Measurements from ENCODE around the gene JADE2. TPM values are rescaled to one million over a fixed set of nuclear protein-coding genes. Genes with fewer than 3 reads are reported as not detected.
A peak's percentile ranks its signal among the peaks of the same experiment; 100 is the strongest.
"Not testable (repeated sequence)": the region's sequence is repeated elsewhere in the genome, so short reads cannot be mapped to it uniquely, and the experiment has no call there.

JADE2 gene
- total RNA-seq, 2 donors from 2014 or later = 27.1 to 38.9 TPM

DNA sequence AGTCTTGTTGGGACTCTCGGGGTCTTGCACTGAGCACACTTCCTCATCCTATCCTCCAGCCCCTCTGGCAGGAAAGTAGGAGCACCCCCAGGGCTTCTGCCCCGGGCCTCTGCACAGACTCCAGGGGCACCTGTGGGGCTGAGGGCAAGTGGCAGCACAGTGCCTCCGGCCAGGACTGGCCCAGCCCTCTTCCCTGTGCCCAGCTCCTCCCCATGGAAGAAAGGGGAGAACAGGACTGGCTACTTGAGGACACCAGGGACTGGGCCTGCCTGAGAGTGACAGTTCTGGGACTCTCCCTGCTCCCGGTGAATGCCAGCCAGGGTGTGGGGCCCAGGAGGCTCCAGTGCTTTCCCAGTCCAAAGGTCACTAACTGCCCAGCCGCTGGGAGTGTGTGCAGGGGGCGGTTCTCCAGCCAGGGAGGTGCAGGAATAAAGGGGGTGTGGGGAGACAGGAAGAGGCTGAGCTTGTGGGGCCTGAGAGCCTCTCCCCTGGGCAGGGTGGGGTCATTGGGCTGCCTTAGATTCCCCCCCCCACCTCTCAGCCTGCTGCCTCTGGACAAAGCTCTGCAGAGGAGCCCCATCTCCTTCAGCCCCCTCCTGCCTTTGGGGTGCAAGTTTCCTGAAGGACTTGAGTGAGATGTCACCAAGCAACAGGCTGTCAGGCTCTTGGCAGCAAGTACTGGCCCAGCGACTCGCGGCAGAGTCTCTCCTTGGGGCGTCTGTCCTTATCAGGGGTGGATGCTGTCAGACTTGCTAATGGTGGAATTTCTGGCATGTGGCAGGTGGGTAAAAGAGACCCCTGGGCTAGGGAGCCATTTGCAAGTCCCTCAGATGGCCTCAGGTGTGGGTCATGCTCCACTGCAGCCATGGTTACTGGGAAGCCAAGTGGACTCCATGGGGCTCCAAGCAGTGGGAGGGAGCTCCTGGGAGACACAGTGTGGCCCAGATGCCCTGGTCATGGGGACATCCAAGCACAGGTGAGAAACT, 19.1 kb upstream of the JADE2 start:
- DNase-seq = peak; percentile 90 to 98
- ATAC-seq = peak; percentile 88
- intact Hi-C loops (cut with DNase I, micrococcal nuclease) = no loop called here

GRCh38 chr5:134507452-134507851, 18.0 kb upstream of the JADE2 start:
- ATAC-seq (peak; percentile 14), DNase-seq (no peak)
- intact Hi-C loops (cut with DNase I, micrococcal nuclease) = no loop called here

DNA sequence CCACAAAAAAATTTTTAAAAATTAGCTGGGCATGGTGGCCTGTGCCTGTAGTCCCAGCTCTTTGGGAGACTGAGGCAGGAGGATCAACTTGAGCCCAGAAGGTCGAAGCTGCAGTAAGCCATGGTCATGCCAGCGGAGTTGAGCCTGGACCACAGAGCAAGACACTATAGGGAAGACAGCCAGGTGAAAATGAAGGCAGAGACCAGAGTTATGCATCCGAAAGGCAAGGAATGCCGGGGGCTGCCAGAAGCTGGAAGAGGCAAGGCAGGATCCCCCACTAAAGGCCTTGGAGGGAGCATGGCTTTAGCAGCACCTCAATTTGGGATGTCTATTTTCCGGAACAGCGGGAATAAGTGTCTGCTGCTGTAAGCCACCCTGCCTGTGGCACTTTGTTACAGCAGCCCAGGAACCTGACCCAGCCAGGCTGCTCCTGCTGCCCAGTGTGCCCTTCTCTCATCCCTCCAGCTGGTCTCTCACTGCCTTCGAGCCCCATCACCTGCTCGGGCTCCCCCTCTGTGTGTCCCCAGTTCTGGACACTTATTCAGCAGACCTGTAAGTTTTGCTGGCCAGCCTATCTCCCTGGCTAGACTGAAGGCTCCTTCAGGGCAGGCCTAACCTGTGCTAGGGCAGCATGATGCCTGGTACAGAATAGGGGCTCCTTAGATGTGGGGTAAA, 16.8 kb upstream of the JADE2 start:
- ATAC-seq = no peak
- peak in 1 of 2 donors; percentile 27 for DNase-seq
- intact Hi-C loops (cut with DNase I, micrococcal nuclease) = no loop called here

DNA sequence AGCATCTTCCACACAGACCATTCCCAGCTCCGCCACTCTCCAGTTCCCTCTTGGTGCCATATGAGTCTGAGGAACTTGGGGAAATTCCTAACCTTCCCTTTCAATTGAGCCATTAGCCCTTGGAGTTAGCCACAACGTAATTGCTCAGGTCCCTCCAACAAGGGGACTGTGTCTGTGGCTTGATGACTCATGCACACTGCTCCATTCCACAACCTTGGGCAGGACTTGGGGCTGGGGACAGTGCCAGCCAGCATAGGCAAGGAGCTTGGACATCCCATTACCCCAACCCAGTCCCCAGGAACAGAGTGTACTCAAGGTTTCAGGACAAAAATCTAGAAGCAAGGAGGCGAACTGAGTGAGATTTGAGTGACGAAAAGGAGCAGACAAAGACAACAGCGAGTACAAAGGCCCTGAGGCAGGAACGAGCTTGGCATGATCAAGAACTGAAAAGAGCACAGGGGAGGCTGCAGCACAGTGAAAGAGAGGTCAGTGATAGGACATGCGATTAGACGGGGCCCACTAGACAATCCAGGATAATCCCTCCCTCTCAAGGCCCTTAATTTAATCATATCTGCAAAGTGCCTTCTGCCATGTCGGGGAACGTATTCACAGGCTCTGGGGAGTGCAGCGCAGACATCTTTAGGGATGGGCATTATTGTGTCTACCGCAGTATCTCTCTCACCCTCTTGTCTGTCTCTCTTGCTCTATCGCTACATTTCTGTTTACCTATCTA, 16.0 kb upstream of the JADE2 start:
- DNase-seq = no peak
- ATAC-seq = no peak
- intact Hi-C loops (cut with DNase I, micrococcal nuclease) = no loop called here

- no peak for ATAC-seq
- intact Hi-C loops (cut with DNase I, micrococcal nuclease) = no loop called here
- peak in 1 of 2 donors; percentile 44 for DNase-seq
Measured at GRCh38 chr5:134510970-134511795, 14.3 kb upstream of the JADE2 start.

- intact Hi-C loops (cut with DNase I, micrococcal nuclease) = no loop called here
Measured at GRCh38 chr5:134511796-134512660, 13.4 kb upstream of the JADE2 start.

DNA sequence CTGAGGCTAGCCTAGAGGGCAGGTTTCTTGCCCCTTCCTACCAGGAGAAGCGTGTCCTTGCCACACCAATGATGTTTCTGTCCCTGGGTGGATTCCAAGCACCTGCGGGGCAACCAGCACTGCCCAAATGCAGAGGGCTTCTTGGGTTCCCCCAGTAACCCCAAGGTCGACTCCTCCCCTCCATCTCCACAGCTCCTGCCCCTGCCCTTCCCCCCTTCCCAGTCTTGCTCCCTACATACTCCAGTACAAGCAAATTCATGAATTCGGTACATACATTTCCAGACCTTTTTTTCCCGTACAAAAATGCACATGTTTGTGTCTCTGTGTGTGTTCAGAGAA, 12.8 kb upstream of the JADE2 start:
- no peak for DNase-seq
- ATAC-seq = no peak
- intact Hi-C loops (cut with DNase I, micrococcal nuclease) = no loop called here

More at GRCh38 chr5:134511796-134512660, 13.4 kb upstream of the JADE2 start:
- ATAC-seq (peak; percentile 57), DNase-seq (peak; percentile 67 to 77)

DNA sequence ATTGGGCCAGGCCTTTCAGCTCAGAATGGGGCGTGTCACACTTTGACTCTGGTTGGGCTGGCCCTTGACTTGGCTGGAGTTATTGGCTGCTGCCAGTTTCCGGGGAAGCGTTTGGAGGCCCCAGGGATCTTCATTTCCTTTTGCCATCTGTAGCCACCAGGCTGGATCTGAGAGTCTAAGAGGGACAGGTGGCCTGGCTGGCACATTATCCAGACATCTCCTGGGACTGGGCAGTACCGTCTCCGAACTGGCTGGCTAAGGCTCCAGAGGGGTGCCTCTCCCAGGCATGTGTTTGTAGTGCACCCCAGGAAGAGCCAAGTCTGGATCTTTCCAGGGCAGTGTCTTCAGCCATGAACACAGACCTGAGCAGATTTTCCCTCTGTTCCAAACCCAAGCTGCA, 9.7 kb upstream of the JADE2 start:
- DNase-seq (no peak), ATAC-seq (no peak)
- intact Hi-C loops (cut with DNase I, micrococcal nuclease) = no loop called here

DNA sequence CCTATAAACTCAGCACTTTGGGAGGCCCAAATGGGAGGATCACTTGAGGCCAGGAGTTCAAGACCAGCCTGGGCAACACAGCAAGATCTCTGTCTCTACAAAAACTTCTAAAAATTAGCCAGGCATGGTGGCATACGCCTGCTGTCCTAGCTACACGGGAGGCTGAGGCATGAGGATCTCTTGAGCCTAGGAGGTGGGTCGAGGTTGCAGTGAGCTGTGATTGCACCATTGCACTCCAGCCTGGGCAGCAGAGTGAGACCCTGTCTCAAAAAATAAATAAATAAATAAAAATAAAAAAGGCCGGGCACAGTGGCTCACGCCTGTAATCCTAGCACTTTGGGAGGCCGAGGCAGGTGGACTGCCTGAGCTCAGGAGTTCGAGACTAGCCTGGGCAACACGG, 8.5 kb upstream of the JADE2 start:
- not testable (repeated sequence) for ATAC-seq, DNase-seq

DNA sequence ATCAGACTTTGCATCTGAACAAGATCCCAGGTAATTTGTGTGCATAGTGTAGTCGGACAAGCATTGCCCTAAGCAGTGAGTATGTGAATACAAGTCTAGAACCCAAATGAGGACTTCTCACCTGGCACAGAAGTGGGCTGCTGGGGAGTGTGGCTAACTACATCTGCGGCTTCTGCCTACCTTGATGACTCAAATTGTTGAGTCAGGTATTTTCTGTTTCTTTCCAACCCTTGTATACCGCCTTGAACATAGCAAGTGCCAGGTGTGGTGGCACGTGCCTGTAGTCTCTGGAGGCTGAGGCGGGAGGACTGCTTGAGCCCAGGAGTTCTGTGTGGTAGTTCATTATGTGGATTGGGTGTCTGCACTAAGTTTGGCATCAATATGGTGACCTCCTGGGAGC, 7.9 kb upstream of the JADE2 start:
- intact Hi-C loops (cut with DNase I, micrococcal nuclease) = no loop called here
- no peak for DNase-seq
- no peak for ATAC-seq

More for the DNA sequence above, 8.5 kb upstream of the JADE2 start:
- intact Hi-C loops (cut with DNase I, micrococcal nuclease) = not testable (repeated sequence)

DNA sequence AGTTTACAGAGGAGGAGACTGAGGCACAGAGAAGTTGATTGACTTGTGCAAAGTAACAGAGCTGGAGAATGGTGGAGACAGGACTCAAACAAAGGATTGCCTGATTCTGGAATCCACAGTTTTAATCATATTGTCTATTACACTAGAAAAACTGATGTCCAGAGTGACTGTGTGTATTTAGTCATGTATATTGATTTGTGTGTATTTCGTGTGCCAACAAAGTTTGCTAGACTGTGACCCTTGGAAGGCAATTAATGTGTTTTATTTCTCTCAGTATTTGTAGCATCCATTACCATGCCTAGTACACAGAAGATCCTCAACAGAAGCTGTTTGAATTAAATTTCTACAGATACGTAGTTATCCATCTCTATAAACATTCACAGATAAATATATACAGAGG, 5.5 kb upstream of the JADE2 start:
- no peak for DNase-seq
- ATAC-seq = no peak
- intact Hi-C loops (cut with DNase I, micrococcal nuclease) = loop anchor here in 1 of 2 donors (10.0 kb wide), 2 partner anchors 55 to 105 kb away; partner anchors contain the start of gene CDKN2AIPNL

DNA sequence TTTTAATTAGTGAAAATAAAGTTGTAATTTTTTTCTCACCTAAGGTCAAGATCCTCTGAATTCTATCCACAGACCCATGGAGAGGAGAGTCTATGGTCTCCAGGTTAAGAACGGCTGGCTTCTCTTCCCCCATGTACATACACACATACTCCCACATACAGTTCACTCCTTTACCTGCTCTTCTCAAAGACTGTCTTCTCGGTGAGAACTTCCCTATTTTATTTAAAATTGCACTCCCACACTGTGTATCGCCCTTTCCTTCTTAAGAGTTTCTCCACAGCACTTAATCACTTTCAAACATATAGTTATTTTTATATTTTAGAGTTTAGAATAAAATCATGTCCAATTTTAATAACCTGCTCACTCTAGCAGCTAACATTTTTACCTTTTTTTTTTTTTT, 3.6 kb upstream of the JADE2 start:
- no peak for DNase-seq
- intact Hi-C loops (cut with DNase I, micrococcal nuclease) = loop anchor here in 1 of 2 donors (10.0 kb wide), 2 partner anchors 57 to 107 kb away; partner anchors contain the start of gene CDKN2AIPNL
- ATAC-seq = no peak

GRCh38 chr5:134523543-134524271, 1.8 kb upstream of the JADE2 start:
- intact Hi-C loops (cut with DNase I, micrococcal nuclease) = loop anchor here in 1 of 2 donors (10.0 kb wide), 2 partner anchors 59 to 109 kb away; partner anchors contain the start of gene CDKN2AIPNL
- no peak for ATAC-seq
- DNase-seq = no peak

DNA sequence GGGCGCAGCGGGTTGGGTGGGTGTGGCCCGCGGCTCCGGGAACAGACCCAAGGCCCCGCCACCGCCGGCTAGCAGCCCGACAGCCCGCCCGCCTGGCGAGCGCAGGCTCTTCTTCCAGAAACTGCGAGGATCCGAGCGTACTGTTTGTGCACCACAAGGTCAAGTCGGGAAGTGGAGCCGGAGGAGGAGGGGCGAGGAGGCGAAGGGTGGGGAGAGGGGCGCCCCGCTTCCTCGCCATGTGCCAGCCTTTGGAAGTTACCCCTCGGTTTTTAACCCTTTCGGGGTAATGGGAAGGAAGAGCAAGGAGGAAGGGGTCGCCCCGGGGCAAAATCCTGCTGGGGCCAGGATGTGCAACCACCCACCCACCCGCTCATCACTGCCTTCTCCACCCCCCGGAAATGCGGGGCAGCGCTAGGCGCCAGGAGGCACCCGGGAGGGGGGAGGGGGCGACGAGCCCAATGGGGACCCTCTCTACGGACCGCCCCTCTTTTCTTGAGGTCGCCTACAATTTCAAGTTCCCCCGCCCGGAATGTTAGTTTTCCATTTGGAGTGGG, 1.1 kb upstream of the JADE2 start:
- peak; percentile 90 to 92 for DNase-seq
- intact Hi-C loops (cut with DNase I, micrococcal nuclease) = loop anchor here in 1 of 2 donors (10.0 kb wide), 2 partner anchors 60 to 110 kb away; partner anchors contain the start of gene CDKN2AIPNL
- peak; percentile 64 for ATAC-seq

- peak; percentile 11 for ATAC-seq
- peak; percentile 70 to 80 for DNase-seq
- intact Hi-C loops (cut with DNase I, micrococcal nuclease) = loop anchor here in 1 of 2 donors (5.0 to 10.0 kb wide), 3 partner anchors 56 to 111 kb away; partner anchors contain the start of gene CDKN2AIPNL
Measured at GRCh38 chr5:134525683-134526482, 413 bp downstream of the JADE2 start.
